IPS-20b (cell line): ENCODE data around the gene XCR1.
"Not testable (repeated sequence)": the region's sequence is repeated elsewhere in the genome, so short reads cannot be mapped to it uniquely, and the experiment has no call there.

ENCODE experiments used
- H3K27ac ChIP-seq: one replicate; pipeline ENCODE4 v1.5.1; 2013; ENCODE audit warnings: low read length
- H3K27me3 ChIP-seq: 2 replicates; pipeline ENCODE4 v1.6.1; 2013; ENCODE audit warnings: mild to moderate bottlenecking, low read length, inconsistent platforms; ENCODE audit not compliant: insufficient read depth
- H3K36me3 ChIP-seq: 2 replicates; pipeline ENCODE4 v1.6.1; 2013; ENCODE audit warnings: low read depth, mild to moderate bottlenecking, inconsistent platforms, low read length, moderate library complexity; ENCODE audit not compliant: insufficient read depth
- H3K4me1 ChIP-seq: 2 replicates; pipeline ENCODE4 v1.6.1; 2013; ENCODE audit warnings: mild to moderate bottlenecking, control low read depth, inconsistent platforms, low read length, moderate library complexity; ENCODE audit not compliant: insufficient read depth
- H3K4me3 ChIP-seq: 2 replicates; pipeline ENCODE4 v1.5.1; 2013; ENCODE audit warnings: mild to moderate bottlenecking, low read length, inconsistent platforms
- H3K9ac ChIP-seq: 2 replicates; pipeline ENCODE4 v1.6.1; 2013; ENCODE audit warnings: low read depth, mild to moderate bottlenecking, inconsistent platforms, low read length, moderate library complexity
- H3K9me3 ChIP-seq: 2 replicates; pipeline ENCODE4 v1.6.1; 2013; ENCODE audit warnings: mild to moderate bottlenecking, low read depth, low read length, inconsistent platforms; ENCODE audit not compliant: insufficient read depth

Gene XCR1

DNA sequence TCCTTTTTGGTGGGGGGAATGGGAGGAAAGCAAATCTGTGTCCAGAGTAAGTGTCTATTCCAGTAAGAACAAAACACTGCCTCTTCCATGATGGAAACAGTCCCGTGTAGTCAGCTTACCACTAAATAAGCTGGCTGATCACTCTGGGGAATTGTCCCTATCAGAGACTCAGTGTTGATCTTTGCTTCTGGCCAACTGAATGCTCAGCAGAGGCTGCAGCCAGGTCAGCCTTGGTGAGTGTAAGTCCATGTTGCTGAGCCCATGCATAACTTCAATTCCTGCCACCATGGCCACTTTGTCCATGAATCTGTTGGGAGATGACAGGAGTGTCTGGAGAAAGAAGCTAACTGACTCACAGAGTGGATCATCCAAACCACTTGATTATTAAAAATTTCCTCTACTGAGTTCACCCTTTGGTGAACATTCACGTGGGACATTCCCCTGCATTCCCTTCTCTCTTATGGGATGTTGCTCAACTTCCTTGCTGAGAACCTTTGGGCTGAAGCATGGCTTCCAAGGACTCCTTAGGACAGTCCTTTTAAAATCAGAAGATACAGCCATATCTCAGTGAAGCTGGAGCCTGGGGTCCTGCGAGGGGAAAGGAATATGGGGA, 33.9 kb upstream of the XCR1 start:
- Histone ChIP-seq H3K4me3 (no peak overlapping the region), H3K4me1 (no peaks in the 10 kb centered on the region), H3K27me3 (no peaks in the 10 kb centered on the region), H3K36me3 (no peaks in the 10 kb centered on the region), H3K9me3 (no peaks in the 10 kb centered on the region), H3K9ac (no peak overlapping the region), H3K27ac (no peak overlapping the region)

DNA sequence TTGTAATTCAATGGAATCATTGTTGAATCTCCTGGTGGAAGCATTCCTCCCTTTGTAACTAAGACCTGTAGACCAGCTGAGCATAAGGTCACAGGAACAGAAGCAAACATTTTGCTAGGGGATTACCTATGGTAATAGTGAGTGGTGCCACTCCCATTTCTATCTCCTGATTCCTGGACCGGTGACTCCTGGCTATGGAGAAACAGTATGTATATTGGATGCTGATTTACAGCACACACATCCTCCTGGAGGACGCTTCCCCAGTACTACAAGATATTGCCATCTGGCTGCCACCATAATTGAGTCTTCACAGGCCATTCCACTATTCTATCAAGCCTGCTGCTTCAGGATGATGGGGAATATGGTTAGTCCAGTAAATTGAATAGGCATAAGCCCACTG, 33.3 kb upstream of the XCR1 start:
- no peak overlapping the region for H3K27ac ChIP-seq
- no peaks in the 10 kb centered on the region for H3K4me1 ChIP-seq
- no peak overlapping the region for H3K9ac ChIP-seq
- no peaks in the 10 kb centered on the region for H3K9me3 ChIP-seq
- H3K27me3 ChIP-seq, result no peaks in the 10 kb centered on the region
- H3K36me3 ChIP-seq, result no peaks in the 10 kb centered on the region
- no peak overlapping the region for H3K4me3 ChIP-seq

DNA sequence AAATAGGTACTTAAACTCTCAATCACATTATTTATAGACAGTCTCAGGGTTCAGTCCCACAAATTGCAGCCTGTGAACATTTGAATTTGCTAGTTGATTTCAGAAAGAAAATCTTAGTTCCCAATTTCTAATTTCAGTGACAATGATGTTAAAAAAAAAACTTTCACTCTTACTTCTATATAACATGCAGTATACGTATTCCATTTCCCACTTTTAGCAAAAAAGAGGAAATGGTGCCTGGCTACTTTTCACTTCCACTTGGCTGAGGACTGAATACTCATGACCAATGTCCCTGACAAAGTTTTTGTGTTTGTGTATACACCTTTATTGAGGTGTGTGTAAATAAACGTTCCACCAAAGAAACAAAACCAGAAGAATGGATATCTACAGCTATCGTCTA, 32.1 kb upstream of the XCR1 start:
- Histone ChIP-seq H3K9ac (no peak overlapping the region), H3K9me3 (no peaks in the 10 kb centered on the region), H3K27ac (no peak overlapping the region), H3K27me3 (no peaks in the 10 kb centered on the region), H3K36me3 (no peaks in the 10 kb centered on the region), H3K4me1 (no peaks in the 10 kb centered on the region), H3K4me3 (no peak overlapping the region)

DNA sequence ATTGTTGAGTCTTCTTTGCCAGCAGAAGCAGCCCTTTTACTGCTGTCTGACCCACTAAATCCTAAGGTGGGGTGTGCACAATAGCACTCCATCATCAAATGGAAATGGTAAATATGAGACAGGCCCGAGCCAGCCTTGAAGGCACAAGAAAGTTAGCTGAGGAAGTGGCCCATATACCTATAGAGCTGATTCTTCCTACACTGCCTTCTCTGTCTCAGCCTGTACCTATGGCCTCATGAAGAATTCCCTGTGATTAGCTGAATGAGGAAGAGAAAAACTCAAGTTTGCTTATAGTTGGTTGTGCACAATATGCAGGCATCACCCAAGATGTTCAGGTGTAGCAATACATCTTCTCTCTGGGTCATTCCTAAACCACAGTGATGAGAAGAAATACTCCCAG, 31.7 kb upstream of the XCR1 start:
- Histone ChIP-seq H3K4me3 (no peak overlapping the region), H3K9me3 (no peaks in the 10 kb centered on the region), H3K4me1 (no peaks in the 10 kb centered on the region), H3K27me3 (no peaks in the 10 kb centered on the region), H3K36me3 (no peaks in the 10 kb centered on the region), H3K27ac (no peak overlapping the region), H3K9ac (no peak overlapping the region)

DNA sequence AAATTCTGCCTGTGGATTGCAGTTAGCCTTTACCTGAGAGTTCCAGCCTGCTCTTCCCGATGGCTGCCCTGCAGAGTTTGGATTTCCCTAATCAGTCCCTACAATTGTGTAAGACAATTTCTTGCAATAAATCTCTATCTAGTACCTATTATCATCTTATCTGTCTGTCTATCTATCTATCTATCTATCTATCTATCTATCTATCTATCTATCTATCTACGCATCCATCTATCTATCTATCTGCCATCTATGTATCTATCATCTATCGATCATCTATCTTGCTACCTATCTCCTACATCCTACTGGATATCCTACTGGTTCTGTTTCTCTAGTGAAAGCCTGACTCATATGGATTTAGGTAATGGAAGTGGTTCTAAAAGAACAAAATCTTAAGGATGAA, 30.4 kb upstream of the XCR1 start:
- no peak overlapping the region for H3K9ac ChIP-seq
- no peak overlapping the region for H3K27ac ChIP-seq
- H3K27me3 ChIP-seq, result no peaks in the 10 kb centered on the region
- H3K36me3 ChIP-seq, result no peaks in the 10 kb centered on the region
- H3K9me3 ChIP-seq, result no peaks in the 10 kb centered on the region
- H3K4me3 ChIP-seq, result no peak overlapping the region
- no peaks in the 10 kb centered on the region for H3K4me1 ChIP-seq

DNA sequence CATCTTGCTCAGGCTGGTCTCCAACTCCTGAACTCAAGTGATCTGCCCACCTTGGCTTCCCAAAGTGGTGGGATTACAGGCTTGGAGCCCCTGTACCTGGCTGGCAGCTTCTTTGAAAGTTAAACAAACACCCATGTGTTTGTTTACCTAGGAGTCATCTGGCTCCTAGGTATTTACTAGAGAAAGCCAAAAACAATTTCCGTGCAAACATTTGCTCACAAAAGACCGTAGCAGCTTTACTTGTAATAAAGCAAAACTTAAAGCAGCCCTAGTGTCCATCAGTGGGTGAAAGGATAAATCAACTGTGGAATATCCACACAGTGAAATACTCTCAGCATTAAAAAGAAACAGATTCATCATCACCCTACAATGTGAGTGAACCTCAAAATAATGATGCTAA, 29.4 kb upstream of the XCR1 start:
- Histone ChIP-seq H3K9me3 (no peaks in the 10 kb centered on the region), H3K27ac (no peak overlapping the region), H3K4me1 (no peaks in the 10 kb centered on the region), H3K4me3 (no peak overlapping the region), H3K9ac (no peak overlapping the region), H3K36me3 (no peaks in the 10 kb centered on the region), H3K27me3 (no peaks in the 10 kb centered on the region)

DNA sequence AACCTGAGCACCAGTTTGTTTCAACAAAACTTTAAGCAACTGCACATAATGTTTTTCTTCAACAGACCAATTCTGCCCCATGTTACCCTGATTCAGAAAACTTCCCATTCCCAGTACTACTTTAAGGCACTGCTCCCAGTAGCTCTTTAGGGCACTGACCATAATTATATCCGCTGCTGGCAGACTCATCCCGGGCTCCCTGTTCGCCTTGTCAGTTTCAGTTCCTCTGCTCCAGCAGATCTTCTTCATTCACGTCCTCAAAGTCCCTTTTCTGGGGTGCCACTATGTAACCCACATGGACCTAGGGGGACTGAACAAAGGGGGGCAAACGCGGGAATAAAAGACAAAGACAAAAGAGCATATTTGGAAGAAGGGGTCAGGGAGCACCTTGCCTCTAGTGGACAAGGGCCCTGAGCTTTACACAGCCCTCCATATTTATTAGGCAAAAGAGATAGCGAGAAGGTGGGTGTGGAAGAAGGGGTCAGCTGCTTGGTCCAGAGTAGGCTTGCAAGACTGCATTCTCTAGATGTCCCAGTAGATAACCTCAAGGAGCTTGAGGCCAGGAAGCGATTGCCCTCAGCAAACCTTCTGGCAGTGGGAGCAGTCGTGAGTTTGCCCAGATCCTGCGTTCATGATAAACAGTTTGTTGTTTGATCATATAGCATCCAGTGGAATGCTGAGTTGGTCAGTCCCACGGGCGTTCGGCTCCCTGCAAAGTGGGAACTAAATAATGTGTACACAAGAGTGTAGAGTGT, 26.7 kb upstream of the XCR1 start:
- H3K9ac ChIP-seq, H3K4me3 ChIP-seq: not testable (repeated sequence)

DNA sequence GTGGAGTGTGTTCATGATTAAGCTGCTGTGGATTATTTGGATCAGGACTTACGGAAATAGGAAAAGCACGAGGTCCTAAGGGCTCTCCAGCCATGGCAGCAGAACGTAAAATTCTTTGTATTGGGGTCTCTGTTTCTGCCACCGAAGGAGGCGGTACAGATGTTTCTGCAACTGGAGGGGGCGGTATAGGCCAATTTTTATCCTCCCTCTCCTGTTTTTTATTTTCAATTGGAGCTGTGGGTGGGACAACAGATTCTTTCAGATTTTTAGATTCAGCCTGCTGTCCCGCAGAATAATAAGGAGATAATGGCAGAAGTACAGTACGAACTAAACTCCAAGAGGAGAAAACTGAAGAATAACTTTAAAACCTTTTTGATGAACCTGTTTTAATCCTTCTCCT, 26.0 kb upstream of the XCR1 start:
- H3K27me3 ChIP-seq, H3K4me3 ChIP-seq, H3K9me3 ChIP-seq, H3K27ac ChIP-seq, H3K36me3 ChIP-seq, H3K9ac ChIP-seq, H3K4me1 ChIP-seq: not testable (repeated sequence)

More for the DNA sequence above, 26.7 kb upstream of the XCR1 start:
- not testable (repeated sequence) for H3K27me3 ChIP-seq, H3K4me1 ChIP-seq, H3K27ac ChIP-seq, H3K9me3 ChIP-seq, H3K36me3 ChIP-seq

DNA sequence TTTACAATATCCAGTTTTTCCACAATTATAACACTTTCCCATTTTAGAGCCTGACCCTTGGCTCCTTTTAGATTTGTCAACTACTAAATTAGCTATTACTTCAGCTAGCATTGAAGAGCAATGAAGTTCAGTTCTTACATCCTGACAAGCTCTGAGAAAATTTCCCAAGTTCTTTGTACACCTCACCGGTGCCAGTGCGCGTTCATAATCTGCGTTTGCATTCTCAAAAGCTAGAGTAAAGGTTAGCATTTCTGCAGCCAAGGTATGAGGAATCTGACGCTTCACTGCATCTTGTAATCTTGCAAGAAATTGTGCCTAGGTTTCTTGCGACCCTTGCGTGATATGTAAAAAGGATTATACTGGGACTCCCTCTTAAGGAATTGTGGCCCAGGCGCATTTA, 25.2 kb upstream of the XCR1 start:
- Histone ChIP-seq H3K9me3 (no peaks in the 10 kb centered on the region), H3K36me3 (no peaks in the 10 kb centered on the region), H3K4me1 (no peaks in the 10 kb centered on the region; the same call in 1 of the 2 replicates), H3K9ac (no peak overlapping the region), H3K4me3 (no peak overlapping the region), H3K27ac (no peak overlapping the region), H3K27me3 (no peaks in the 10 kb centered on the region)

DNA sequence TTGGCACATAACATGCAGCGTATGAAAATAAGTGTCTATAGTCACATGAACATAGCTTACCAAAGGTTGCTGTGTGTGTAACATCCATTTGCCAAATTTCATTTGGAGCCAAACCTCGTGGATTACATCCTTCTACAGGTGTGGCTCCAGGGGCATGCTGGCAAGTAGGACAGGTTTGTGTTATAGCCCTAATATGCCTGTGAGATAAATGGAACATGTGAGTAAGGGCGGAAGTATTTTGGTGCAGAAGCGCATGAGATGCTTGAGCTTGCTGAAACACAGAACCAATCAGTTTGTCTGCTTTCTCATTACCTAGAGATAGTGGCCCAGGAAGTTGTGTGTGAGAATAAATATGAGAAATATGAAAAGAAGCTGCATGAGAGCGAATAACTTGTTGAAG, 21.8 kb upstream of the XCR1 start:
- H3K4me3 ChIP-seq, result no peak overlapping the region
- H3K4me1 ChIP-seq, result no peaks in the 10 kb centered on the region; the same call in 1 of the 2 replicates
- no peaks in the 10 kb centered on the region for H3K27me3 ChIP-seq
- H3K27ac ChIP-seq, result no peak overlapping the region
- H3K9ac ChIP-seq, result no peak overlapping the region
- H3K9me3 ChIP-seq, result no peaks in the 10 kb centered on the region
- H3K36me3 ChIP-seq, result no peaks in the 10 kb centered on the region

DNA sequence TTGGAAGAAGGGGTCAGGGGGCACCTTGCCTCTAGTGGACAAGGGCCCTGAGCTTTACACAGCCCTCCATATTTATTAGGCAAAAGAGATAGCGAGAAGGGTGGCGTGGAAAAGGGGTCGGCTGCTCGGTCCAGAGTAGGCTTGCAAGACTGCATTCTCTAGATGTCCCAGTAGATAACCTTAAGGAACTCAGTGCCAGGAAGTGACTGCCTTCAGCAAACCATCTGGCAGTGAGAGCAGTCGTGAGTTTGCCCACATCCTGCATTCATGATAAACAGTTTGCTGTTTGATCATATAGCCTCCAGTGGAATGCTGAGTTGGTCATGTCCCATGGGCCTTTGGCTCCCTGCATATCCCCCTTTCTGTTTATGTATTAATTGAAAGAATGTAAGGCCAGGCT, 18.9 kb upstream of the XCR1 start:
- not testable (repeated sequence) for H3K27ac ChIP-seq, H3K4me1 ChIP-seq, H3K9ac ChIP-seq, H3K27me3 ChIP-seq, H3K4me3 ChIP-seq, H3K36me3 ChIP-seq, H3K9me3 ChIP-seq

DNA sequence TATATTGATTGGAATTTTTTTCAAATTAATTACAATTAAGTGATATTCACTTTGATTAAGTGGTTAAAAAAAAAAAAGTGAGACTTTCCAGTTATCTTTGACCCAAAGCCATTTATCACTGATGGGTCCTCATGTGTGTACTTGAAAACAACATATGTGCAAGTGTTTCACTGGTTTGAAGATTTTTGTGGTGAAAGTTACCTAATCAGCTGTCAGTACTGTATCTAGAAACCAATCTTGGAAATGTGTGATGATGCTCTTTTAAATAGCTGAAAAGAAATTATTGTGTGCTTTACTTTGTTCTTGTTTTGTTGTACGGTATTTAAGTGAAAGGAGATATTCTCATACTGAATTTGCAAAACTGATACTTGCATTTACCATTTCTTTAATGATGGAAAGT, 11.6 kb upstream of the XCR1 start:
- Histone ChIP-seq H3K9me3 (0 out of 2 replicates have a peak, but pooled peaks cover 3% of the 10 kb centered on the region), H3K36me3 (no peaks in the 10 kb centered on the region), H3K4me3 (no peak overlapping the region), H3K9ac (no peak overlapping the region), H3K4me1 (no peaks in the 10 kb centered on the region), H3K27me3 (no peaks in the 10 kb centered on the region), H3K27ac (no peak overlapping the region)
